Neural crest cell (in vitro differentiated cells): ENCODE results near the gene NSMF. TPM values are rescaled to one million over a fixed set of nuclear protein-coding genes. Genes with fewer than 3 reads are reported as not detected.

ENCODE experiments used
- DNase-seq: peaks from one replicate; pipeline ENCODE4 v3.0.0; 2021; ENCODE audit warnings: low read depth, mixed read lengths, low spot score
- H3K27ac Mint-ChIP-seq: one replicate; pipeline ENCODE4 v1.8.0; 2021; ENCODE audit warnings: mild to moderate bottlenecking, mixed read lengths; ENCODE audit not compliant: unreplicated experiment
- H3K27me3 Mint-ChIP-seq: 2 replicates; pipeline ENCODE4 v1.8.0; 2021; ENCODE audit warnings: low read depth, mild to moderate bottlenecking, mixed read lengths
- H3K36me3 Mint-ChIP-seq: 2 replicates; pipeline ENCODE4 v1.8.0; 2021; ENCODE audit warnings: low read depth, mild to moderate bottlenecking, mixed read lengths
- H3K4me1 Mint-ChIP-seq: 2 replicates; pipeline ENCODE4 v1.8.0; 2021; ENCODE audit warnings: mixed read lengths
- H3K4me3 Mint-ChIP-seq: one replicate; pipeline ENCODE4 v1.8.0; 2021; ENCODE audit warnings: mild to moderate bottlenecking, mixed read lengths
- H3K9me3 Mint-ChIP-seq: 2 replicates; pipeline ENCODE4 v1.8.0; 2021; ENCODE audit warnings: mixed read lengths
- CTCF ChIP-seq: fragments of 200-600 bp; sonication (generic); conservative IDR thresholded peaks from 2 replicates; pipeline ENCODE4 v1.5.0; 2021; ENCODE audit warnings: antibody characterized with exemption, mild to moderate bottlenecking
- total RNA-seq: library from RNA; stranded (reverse); gene quantifications from 2 replicates; pipeline ENCODE4 v1.2.1, GENCODE V29; 2021

NSMF gene
- total RNA-seq, 1 donor from 2014 or later: 64.4 TPM

GRCh38 chr9:137408651-137409405 is 50.3 kb downstream of the NSMF start:
- no peak overlapping the region for H3K27ac Mint-ChIP-seq
- H3K36me3 Mint-ChIP-seq: no peaks in the 10 kb centered on the region
- no peak overlapping the region for H3K4me3 Mint-ChIP-seq
- no peaks in the 10 kb centered on the region for H3K4me1 Mint-ChIP-seq
- H3K9me3 Mint-ChIP-seq: no peaks in the 10 kb centered on the region
- no peaks in the 10 kb centered on the region for H3K27me3 Mint-ChIP-seq
- TF ChIP-seq CTCF: no peak
- no peak for DNase-seq

- no peaks in the 10 kb centered on the region for H3K9me3 Mint-ChIP-seq
- no peak overlapping the region for H3K27ac Mint-ChIP-seq
- TF ChIP-seq CTCF: no peak
- no peaks in the 10 kb centered on the region for H3K27me3 Mint-ChIP-seq
- no peaks in the 10 kb centered on the region for H3K4me1 Mint-ChIP-seq
- no peak for DNase-seq
- H3K4me3 Mint-ChIP-seq: no peak overlapping the region
- no peaks in the 10 kb centered on the region for H3K36me3 Mint-ChIP-seq
Measured at GRCh38 chr9:137407590-137408300, 51.4 kb downstream of the NSMF start.

GRCh38 chr9:137406876-137407589 is 52.1 kb downstream of the NSMF start:
- Mint-ChIP-seq H3K27me3 (no peaks in the 10 kb centered on the region), H3K27ac (no peak overlapping the region), H3K36me3 (peaks cover 7% of the 10 kb centered on the region), H3K9me3 (peaks cover 3% of the 10 kb centered on the region), H3K4me1 (no peaks in the 10 kb centered on the region), H3K4me3 (no peak overlapping the region)
- TF ChIP-seq CTCF: peak; percentile 83
- DNase-seq: peak; percentile 77

- peaks cover 3% of the 10 kb centered on the region for H3K9me3 Mint-ChIP-seq
- peak overlapping the region; percentile 34 for H3K4me3 Mint-ChIP-seq
- no peak overlapping the region for H3K27ac Mint-ChIP-seq
Measured at GRCh38 chr9:137406085-137406760, 52.9 kb downstream of the NSMF start.

More at GRCh38 chr9:137406085-137406760, 52.9 kb downstream of the NSMF start:
- Mint-ChIP-seq H3K36me3 (peaks cover 10% of the 10 kb centered on the region), H3K4me1 (no peaks in the 10 kb centered on the region), H3K27me3 (no peaks in the 10 kb centered on the region)
- no peak for TF ChIP-seq CTCF
- DNase-seq: no peak
